Brain microvascular endothelial cell (primary cell): ENCODE data around the gene CSH2.

Source experiments
- DNase-seq: peaks from one replicate; pipeline ENCODE4 v3.0.0-alpha.2; 2020
- H3K27ac ChIP-seq: fragments of 250-450 bp; sonication (Bioruptor Pico); 2 replicates; pipeline ENCODE4 v1.5.1; 2020; ENCODE audit warnings: mild to moderate bottlenecking, moderate library complexity
- H3K27me3 ChIP-seq: fragments of 250-450 bp; sonication (Bioruptor Pico); replicated peaks from 2 replicates; pipeline ENCODE4 v1.5.1; 2020; ENCODE audit warnings: mild to moderate bottlenecking
- H3K36me3 ChIP-seq: fragments of 250-450 bp; sonication (Bioruptor Pico); replicated peaks from 2 replicates; pipeline ENCODE4 v1.5.1; 2020; ENCODE audit warnings: mild to moderate bottlenecking
- H3K4me3 ChIP-seq: 2 replicates; pipeline ENCODE4 v1.5.1; 2011; ENCODE audit warnings: low read depth, mild to moderate bottlenecking, control low read depth, low read length, moderate library complexity
- in situ Hi-C: cut with HindIII; loops from 2 replicates; pipeline ENCODE4 v1.10.0; 2017; ENCODE audit warnings: low sequenced_read_pairs, low pct_ligation_motif_present
- TF ChIP-seq, protein P1 (sequence below): IDR thresholded peaks from 2 replicates; pipeline ENCODE4 v1.5.1; 2011; ENCODE audit warnings: low read depth, mild to moderate bottlenecking, moderate library complexity, low read length, control low read depth, inconsistent platforms; ENCODE audit errors: missing control alignments

The CSH2 gene

DNA sequence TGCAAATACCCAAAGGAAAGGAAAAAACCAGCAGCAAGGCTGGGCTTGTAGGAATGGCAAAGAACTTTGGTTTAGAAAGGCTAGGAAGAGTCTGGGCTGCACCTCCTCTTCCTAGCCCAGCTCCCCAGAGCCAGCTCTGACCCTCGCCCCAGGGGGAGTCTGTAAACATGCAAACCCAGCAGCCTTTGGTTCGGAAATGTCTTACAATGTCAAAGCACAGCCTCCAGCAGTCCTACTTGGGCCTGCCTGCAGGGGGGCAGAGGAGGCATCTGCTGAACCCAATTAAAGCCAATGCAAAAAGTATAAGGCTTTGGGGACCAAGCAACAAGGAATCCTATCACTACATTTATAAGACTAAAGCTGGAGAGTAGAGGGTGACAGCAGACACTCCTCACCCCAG, 41.0 kb downstream of the CSH2 start:
- H3K27ac ChIP-seq, result no peak overlapping the region
- peaks cover 72% of the 10 kb centered on the region for H3K36me3 ChIP-seq
- H3K4me3 ChIP-seq, result no peak overlapping the region
- TF ChIP-seq, protein P1, sequence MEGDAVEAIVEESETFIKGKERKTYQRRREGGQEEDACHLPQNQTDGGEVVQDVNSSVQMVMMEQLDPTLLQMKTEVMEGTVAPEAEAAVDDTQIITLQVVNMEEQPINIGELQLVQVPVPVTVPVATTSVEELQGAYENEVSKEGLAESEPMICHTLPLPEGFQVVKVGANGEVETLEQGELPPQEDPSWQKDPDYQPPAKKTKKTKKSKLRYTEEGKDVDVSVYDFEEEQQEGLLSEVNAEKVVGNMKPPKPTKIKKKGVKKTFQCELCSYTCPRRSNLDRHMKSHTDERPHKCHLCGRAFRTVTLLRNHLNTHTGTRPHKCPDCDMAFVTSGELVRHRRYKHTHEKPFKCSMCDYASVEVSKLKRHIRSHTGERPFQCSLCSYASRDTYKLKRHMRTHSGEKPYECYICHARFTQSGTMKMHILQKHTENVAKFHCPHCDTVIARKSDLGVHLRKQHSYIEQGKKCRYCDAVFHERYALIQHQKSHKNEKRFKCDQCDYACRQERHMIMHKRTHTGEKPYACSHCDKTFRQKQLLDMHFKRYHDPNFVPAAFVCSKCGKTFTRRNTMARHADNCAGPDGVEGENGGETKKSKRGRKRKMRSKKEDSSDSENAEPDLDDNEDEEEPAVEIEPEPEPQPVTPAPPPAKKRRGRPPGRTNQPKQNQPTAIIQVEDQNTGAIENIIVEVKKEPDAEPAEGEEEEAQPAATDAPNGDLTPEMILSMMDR, result no peak
- no peaks in the 10 kb centered on the region for H3K27me3 ChIP-seq
- in situ Hi-C loops, result no loop called here
- no peak for DNase-seq

DNA sequence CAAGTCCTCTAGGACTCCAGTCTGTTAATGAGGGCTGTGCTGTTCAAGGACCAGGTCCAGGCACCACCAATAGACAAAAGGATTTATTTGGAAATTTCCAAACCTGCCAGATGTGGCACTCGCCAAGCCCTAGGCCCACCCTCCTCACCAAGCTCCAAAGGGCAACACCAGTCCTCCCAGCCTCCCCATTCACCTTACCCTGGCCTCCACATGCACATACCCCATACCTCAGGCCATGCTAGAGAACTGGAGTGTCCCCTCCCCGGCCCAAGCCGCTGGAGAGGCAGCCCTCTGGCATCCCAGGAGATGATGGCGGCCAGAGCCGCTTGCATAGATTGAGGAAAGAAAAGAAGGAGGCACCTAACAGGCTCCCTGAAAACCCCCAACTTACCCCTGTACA, 41.5 kb downstream of the CSH2 start:
- Histone ChIP-seq H3K4me3 (no peak overlapping the region), H3K36me3 (peaks cover 72% of the 10 kb centered on the region), H3K27ac (no peak overlapping the region), H3K27me3 (no peaks in the 10 kb centered on the region)
- TF ChIP-seq, protein P1, result no peak
- in situ Hi-C loops, result no loop called here
- no peak for DNase-seq

DNA sequence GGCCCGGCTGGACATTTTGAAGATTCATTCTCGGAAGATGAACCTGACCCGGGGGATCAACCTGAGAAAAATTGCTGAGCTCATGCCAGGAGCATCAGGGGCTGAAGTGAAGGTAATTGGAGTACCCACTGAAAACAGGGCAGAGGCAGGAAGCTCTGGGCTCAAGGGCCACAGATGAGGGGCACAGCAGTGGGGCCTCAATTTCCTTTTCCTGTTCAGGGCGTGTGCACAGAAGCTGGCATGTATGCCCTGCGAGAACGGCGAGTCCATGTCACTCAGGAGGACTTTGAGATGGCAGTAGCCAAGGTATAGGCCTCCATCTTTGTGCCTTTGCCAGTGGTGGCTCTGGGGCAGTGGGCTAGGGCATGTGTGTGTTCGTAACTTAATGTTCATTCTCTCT, 42.0 kb downstream of the CSH2 start:
- H3K27me3 ChIP-seq, result no peaks in the 10 kb centered on the region
- H3K27ac ChIP-seq, result no peak overlapping the region
- no peak overlapping the region for H3K4me3 ChIP-seq
- H3K36me3 ChIP-seq, result peaks cover 72% of the 10 kb centered on the region
- DNase-seq, result no peak
- TF ChIP-seq, protein P1, result no peak
- in situ Hi-C loops, result no loop called here

DNA sequence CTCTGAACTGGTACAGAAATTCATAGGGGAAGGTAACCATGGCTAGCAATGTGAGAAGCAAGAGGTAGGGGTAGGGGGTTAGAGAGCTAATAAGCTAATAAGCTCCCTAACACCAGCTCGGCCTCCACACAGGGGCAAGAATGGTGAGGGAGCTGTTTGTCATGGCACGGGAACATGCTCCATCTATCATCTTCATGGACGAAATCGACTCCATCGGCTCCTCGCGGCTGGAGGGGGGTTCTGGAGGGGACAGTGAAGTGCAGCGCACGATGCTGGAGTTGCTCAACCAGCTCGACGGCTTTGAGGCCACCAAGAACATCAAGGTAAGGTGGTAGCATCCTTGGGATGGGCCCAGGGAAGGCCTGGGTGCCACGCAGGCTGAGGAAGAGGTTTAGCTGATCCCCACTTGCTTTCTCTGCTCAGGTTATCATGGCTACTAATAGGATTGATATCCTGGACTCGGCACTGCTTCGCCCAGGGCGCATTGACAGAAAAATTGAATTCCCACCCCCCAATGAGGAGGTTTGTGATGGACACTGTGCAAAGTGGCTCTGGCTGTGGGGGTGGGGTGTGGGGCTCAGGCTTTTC, 42.5 kb downstream of the CSH2 start:
- H3K4me3 ChIP-seq, result no peak overlapping the region
- in situ Hi-C loops, result no loop called here
- H3K27ac ChIP-seq, result no peak overlapping the region

DNA sequence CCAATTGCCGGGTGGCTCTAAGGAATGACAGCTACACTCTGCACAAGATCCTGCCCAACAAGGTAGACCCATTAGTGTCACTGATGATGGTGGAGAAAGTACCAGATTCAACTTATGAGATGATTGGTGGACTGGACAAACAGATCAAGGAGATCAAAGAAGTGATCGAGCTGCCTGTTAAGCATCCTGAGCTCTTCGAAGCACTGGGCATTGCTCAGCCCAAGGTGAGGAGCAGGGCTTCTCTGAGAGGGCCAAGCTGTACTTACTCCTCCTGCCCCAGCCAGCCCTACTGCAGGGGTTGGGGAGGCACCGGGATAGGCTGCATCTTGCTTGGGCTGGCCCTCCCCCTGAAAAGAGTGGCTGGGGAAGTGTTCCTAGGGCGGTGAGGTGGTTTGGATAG, 43.2 kb downstream of the CSH2 start:
- in situ Hi-C loops, result no loop called here
- Histone ChIP-seq H3K36me3 (peaks cover 70% of the 10 kb centered on the region), H3K4me3 (no peak overlapping the region), H3K27ac (no peak overlapping the region), H3K27me3 (no peaks in the 10 kb centered on the region)
- TF ChIP-seq, protein P1, result no peak
- no peak for DNase-seq

More for the DNA sequence above, 42.5 kb downstream of the CSH2 start:
- no peak for DNase-seq
- H3K36me3 ChIP-seq, result peaks cover 70% of the 10 kb centered on the region
- TF ChIP-seq, protein P1, result no peak
- H3K27me3 ChIP-seq, result no peaks in the 10 kb centered on the region

DNA sequence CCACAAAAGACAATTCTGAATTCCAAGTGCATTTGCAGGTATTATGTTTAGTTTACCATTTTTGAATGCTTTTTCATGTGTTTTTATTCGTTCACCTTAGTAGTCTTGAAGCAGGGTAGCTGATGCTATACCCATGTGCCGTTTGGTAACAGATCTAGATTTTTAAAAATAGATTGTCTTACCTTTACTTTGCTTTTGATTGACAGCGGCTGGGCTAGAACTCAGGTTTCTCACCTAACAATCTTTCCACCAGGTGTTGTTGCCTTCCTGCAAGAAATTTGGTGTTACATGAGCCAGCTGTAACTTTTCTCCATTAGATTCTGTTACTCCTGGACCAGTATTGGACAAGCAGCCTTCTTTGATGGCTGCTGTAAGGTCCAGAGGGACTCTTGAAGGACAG, 44.5 kb downstream of the CSH2 start:
- Histone ChIP-seq H3K27ac (no peak overlapping the region), H3K36me3 (peaks cover 74% of the 10 kb centered on the region), H3K4me3 (no peak overlapping the region), H3K27me3 (no peaks in the 10 kb centered on the region)
- in situ Hi-C loops, result no loop called here
- TF ChIP-seq, protein P1, result no peak
- no peak for DNase-seq
